ENCODE results near the gene CARMIL1.

GRCh38 chr6:25465941-25466340, 186.8 kb downstream of the CARMIL1 start:
- no peak for TF ChIP-seq POLR2A (IDR thresholded peaks at IDR 0.05; ENCODE audit: low read length)
- TF ChIP-seq GATA1 (IDR thresholded peaks at IDR 0.05; ENCODE audit: low read depth, low read length), result no peak
